ENCODE measurements around the gene SLC26A11. TPM values are rescaled to one million over a fixed set of nuclear protein-coding genes. Genes with fewer than 3 reads are reported as not detected.

The SLC26A11 gene
- total and polyA plus RNA-seq, 2 donors (not counting 1 experiment from before 2014, with no cell fraction given) = 10.1 to 31.4 TPM

GRCh38 chr17:80277751-80278671 lies 57.8 kb downstream of the SLC26A11 start:
- peaks cover 0 to 49% of the 10 kb centered on the region in 2 experiments for H3K36me3 ChIP-seq (replicated peaks in 1 of 2; ENCODE audit: control extremely low read depth in 1 of 2, control insufficient read depth in 1 of 2, extremely low read depth in 1 of 2, insufficient read depth in 2 of 2, low read length in 1 of 2)
- intact Hi-C loops (cut with micrococcal nuclease) = no loop called here
- H3K27ac Mint-ChIP-seq = no peak overlapping the region

More at GRCh38 chr17:80277751-80278671, 57.8 kb downstream of the SLC26A11 start:
- Mint-ChIP-seq H3K4me3 (no peak overlapping the region), H3K9me3 (ENCODE audit: insufficient read depth) (no peaks in the 10 kb centered on the region), H3K27me3 (no peaks in the 10 kb centered on the region), H3K4me1 (peaks cover 14% of the 10 kb centered on the region)
- DNase-seq = no peak
- Histone ChIP-seq H3K4me2 (replicated peaks; ENCODE audit: low read depth, low read length, poor library complexity, severe bottlenecking) (no peak overlapping the region), H3K4me3 (ENCODE audit: control extremely low read depth in 1 of 5, extremely low read depth in 1 of 5, insufficient read depth in 1 of 5, low read depth in 2 of 5, low read length in 4 of 5) (no peak overlapping the region), H3K27me3 (replicated peaks in 1 of 4; ENCODE audit: control extremely low read depth in 1 of 4, control insufficient read depth in 3 of 4, insufficient read depth in 4 of 4, low read length in 3 of 4) (no peaks in the 10 kb centered on the region), H3K4me1 (ENCODE audit: control insufficient read depth in 2 of 2, insufficient read depth in 2 of 2, low read length in 2 of 2) (peaks cover 0 to 5% of the 10 kb centered on the region in 2 donors), H4K20me1 (ENCODE audit: control insufficient read depth, insufficient read depth, low read length, poor library complexity, severe bottlenecking) (peaks cover 81% of the 10 kb centered on the region), H3K9me3 (ENCODE audit: control extremely low read depth in 1 of 3, control insufficient read depth in 2 of 3, insufficient read depth in 1 of 3, low read length in 2 of 3) (no peaks in the 10 kb centered on the region), H3K79me2 (ENCODE audit: control insufficient read depth, insufficient read depth, low read length) (peaks cover 74% of the 10 kb centered on the region), H3K27ac (ENCODE audit: low read length in 2 of 2) (no peak overlapping the region), H3K9ac (ENCODE audit: low read length) (no peak overlapping the region), H2AFZ (ENCODE audit: insufficient read depth, low read depth, low read length, poor library complexity, severe bottlenecking) (no peak overlapping the region)
- 99% methylated on average over 29 of the region's 34 CpGs for WGBS (ENCODE audit: insufficient coverage)
- ATAC-seq (ENCODE audit: low read depth) = no peak
- CTCF ChIA-PET = no interaction called here
- TF ChIP-seq EZH2 (IDR thresholded peaks at IDR 0.05; ENCODE audit: borderline replicate concordance, insufficient read depth, low read depth, low read length, poor library complexity, severe bottlenecking) (no peak), CTCF (IDR thresholded peaks at IDR 0.05) (no peak)
- POLR2A ChIA-PET = no interaction called here
